IMR-90 (cell line): ENCODE data around the gene PRR33.

Source experiments
- POLR2A ChIP-seq: IDR thresholded peaks from 2 replicates; pipeline ENCODE4 v1.6.1; 2012; ENCODE audit warnings: mild to moderate bottlenecking, low read depth, low read length
- SMC3 ChIP-seq: fragments of 150-350 bp; IDR thresholded peaks from 2 replicates; pipeline ENCODE4 v1.6.1; 2016; ENCODE audit warnings: low read depth, mild to moderate bottlenecking, antibody characterized with exemption, low read length, moderate library complexity
- TF ChIP-seq, protein P1 (sequence below): fragments of 150-350 bp; IDR thresholded peaks from 2 replicates; pipeline ENCODE4 v1.6.1; 2017; ENCODE audit warnings: mild to moderate bottlenecking, antibody characterized with exemption, low read length, low read depth

DNA sequence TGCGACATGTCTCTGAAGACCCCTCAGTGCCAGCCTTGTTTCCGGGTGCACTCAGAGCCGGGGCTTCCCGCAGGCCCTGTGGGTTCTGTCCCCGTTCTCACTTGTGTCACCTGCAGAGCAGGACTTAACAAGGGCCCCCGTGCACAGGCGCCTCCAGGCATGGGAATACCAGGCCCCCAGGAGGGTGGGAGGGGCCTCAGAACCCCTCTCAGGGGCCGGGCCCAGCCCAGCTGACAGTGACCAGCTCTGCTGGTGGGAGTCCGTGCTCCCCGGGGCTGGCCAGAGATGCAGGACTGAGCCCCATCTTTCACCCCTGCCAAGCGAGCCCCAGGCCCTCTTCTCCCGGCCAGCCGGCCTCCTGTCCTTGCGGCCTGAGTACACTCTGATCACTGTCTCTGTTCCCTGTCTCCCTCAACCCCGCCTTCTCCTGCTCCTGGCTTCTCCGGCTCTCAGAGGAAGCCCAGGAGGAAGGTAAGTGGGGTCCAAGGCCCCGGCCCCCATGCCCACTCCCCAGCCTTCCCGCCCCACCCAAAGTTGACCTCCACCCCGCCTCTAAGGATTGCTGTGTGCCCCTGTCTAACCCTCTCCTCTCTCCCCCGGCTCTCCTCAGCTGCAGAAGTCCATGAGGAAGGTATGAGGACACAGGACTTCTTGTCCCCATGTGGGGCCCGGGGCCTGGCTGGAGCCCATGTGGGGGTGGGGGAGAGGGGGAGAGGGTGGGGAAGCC lies 33.1 kb upstream of the PRR33 start:
- TF ChIP-seq POLR2A (no peak), SMC3 (no peak)
- TF ChIP-seq, protein P1, sequence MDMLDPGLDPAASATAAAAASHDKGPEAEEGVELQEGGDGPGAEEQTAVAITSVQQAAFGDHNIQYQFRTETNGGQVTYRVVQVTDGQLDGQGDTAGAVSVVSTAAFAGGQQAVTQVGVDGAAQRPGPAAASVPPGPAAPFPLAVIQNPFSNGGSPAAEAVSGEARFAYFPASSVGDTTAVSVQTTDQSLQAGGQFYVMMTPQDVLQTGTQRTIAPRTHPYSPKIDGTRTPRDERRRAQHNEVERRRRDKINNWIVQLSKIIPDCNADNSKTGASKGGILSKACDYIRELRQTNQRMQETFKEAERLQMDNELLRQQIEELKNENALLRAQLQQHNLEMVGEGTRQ, result no peak
